GM18870 (cell line): Measurements from ENCODE around the gene CRYAA.

Source experiments
- ATAC-seq: cut with Tn5 transposase; IDR thresholded peaks from one replicate; pipeline ENCODE4 v1.9.1; 2021; ENCODE audit warnings: moderate library complexity; ENCODE audit not compliant: unreplicated experiment

Gene CRYAA

GRCh38 chr21:43198376-43198775 is 29.6 kb downstream of the CRYAA start:
- ATAC-seq = no peak

DNA sequence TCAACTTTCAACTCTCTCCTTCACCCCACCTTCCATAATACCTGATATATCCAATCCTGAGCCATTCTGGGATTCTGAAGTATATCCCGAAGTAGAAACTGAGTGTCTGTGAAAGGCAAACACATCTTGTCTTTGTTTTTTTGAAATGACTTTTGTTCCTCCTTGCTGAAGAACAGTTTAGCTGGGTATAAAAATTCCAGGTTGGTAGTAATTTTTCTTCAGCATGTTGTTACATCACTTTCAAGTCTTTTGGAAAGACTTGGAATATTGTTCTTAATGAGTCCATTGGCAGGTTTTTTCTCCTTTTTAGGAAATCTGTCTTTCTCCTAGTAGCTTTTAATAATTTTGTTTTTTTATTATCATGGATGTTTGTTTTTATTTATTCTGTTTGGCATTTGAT is 32.7 kb downstream of the CRYAA start:
- ATAC-seq = no peak

DNA sequence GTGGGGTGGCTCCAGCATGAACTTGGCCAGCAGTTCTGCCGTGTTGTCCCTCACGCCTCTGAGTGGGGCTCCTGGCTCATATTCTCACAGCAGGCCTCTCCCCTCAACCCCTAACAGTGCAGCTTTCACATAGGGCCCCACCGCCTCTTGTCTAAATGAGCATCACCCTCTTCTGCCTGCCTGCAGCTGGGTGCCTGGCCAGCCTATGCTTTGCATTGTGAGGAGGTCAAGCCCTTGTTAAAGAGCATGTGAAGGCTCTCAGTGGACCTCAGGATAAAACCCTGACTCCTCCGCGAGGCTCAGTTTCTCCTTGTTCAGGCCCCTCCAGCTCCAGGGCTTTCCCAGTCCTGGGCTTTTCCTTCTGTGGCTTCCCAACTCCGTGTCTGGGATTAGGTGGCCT is 34.8 kb downstream of the CRYAA start:
- ATAC-seq = no peak

- no peak for ATAC-seq
These were observed 35.8 kb downstream of the CRYAA start for GRCh38 chr21:43204638-43205037.

GRCh38 chr21:43206231-43207042 is 37.6 kb downstream of the CRYAA start:
- ATAC-seq = no peak

DNA sequence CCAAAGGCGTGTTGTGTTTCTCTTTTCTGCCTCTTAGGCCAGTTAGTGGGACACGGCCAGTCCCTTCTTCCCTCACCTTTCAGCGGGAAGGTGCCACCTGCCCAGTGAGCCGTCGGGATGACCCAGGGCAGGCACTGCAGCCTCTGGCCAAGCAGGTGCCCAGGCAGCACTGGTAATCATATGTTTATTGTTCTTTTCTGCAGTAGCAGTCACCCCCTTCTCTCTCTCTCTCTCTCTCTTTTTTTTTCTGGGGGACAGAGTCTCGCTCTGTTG is 38.2 kb downstream of the CRYAA start:
- ATAC-seq = no peak

- ATAC-seq = no peak
These were observed 39.1 kb downstream of the CRYAA start for GRCh38 chr21:43207868-43208267.

DNA sequence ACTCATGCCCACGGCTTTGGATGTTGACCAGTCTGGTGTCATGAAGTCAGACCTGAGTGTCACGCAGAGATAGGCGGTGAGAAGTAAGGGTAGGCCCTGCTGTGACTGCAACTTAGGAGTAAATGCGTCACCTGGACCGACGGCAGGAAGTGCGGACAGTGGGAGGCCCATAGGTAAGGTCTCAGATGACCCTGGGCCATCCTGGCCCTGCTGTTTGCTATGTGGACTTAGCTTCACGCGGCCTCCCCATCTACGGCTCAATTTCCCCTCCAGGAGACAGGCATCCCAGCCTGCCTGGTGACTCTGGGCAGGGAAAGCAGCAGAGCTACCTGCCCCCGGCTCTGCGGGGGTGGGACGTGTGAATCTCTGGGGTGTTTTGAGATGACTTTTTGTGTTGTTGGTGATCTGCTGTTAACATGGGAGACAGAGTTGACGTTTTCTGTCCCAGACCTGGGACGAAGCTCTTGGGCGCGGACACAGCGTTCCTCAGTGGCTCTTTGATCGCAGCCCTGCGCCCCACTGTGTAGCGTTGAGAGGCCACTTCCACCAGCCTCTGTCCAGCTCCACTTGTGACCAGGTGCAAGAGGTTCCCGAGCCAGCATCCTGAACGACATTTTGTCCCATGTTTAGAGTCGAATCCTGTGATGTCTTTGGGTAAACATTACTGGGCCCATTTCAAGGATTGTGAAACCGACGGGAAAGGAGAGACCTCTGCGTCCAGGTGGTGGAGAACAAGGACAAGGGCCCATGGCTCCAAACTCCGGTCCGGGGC is 39.9 kb downstream of the CRYAA start:
- no peak for ATAC-seq

- ATAC-seq = no peak
These were observed 41.0 kb downstream of the CRYAA start for GRCh38 chr21:43209575-43210453.

DNA sequence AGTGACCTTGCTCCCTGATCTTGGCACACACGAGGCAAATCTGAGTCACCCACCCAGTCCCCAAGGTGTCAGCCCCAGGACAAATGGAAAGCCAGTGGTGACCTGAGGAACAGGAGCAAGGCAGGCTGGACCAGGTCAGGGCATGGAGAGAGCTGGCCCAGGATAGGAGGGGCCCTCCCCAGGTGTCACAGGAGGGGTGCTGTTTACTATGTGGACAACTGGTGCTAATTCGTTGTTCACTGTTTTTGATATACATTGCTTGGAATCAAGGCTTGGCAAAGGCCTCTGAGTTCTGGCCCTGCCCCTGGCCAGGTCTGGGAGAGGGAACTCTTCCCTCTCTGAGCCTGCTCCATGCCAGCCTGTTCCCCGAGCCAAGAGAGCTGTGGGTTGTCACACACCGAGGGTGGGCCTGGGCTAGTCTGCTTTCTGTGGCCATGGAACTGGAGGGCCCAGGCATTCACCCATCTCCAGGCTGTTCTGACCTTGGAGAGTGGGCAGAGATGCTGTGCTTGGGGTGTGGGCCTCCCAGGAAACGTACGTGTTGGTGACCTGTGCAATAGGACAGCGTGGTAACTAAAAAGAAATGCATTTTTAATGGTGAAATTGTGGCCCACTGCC is 41.8 kb downstream of the CRYAA start:
- ATAC-seq = no peak

DNA sequence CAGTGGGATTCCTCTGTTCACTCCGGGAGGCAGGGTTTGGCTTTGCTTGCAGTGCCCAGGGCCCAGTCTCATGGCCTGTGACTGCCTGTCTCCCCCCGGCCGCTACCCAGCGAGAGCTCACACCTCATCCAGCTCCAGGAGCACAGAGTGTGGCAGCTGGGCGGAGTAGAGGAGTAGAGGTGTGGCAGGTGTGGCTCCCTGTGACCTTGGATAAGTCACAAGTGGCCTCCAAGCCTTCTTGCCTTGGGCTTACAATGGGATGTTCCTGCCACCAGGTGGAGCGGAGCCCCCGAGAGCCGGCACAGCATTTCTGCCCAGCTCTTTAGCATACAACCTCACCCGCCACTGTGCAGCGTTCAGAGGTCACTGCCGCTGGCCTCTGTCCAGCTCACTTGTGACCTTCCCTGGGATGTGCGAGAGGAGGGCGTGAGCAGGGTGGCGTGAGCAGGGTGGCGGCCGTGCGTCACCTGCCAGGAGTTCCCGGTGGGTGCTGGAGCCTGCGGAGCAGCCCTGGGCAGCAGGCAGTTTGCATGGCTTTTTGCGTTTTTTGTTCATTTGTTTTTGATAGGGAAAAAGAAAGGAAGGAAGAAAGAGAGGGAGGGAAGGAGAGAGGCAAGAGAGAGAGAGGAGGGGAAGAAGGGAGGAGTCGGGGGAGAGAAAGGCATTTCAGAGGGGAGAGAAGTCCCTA is 42.4 kb downstream of the CRYAA start:
- no peak for ATAC-seq

DNA sequence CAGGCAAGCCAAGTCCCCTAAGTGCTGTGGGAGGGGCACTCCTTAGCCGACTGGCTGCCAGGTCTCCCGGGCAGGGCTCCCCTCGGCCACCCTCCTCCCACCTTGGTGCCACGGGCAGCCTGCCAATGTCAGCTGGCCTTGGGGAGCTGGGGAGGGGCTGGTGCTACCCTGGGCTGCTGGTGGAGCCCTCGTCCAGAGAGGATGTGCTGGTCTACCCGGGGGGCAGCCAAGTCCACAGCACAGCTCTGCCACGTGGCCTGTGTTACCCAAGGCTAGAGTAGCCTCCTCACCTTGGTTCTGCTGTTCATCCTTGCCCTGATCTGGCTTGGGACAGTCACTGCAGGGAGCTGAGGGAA is 42.9 kb downstream of the CRYAA start:
- ATAC-seq = no peak
